ENCODE data around the gene ASXL3.

ASXL3 gene

DNA sequence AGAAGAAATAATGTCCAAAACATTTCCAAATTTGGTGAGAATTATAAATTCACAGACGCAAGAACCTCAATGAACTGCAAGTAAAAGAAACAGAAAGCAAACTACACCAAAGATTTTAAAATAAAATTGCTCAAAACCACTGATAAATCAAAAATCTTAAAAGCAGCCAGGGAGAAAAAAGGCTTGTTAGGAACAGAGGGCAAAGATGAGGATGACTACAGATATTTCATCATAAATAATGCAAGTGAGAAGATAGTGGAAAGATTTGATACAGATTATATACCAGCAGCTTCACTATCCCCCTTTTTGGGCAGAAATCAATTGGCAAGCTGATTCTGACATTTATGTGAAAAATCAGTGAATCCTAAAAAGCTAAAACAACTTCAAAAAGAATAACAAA, 10.3 kb upstream of the ASXL3 start:
- H3K27me3 ChIP-seq (replicated peaks; ENCODE audit: control insufficient read depth, insufficient read depth, low read length) = no peaks in the 10 kb centered on the region
- peaks cover 10% of the 10 kb centered on the region for H3K9me3 ChIP-seq (ENCODE audit: control insufficient read depth, low read length)
- no peak for DNase-seq (ENCODE audit: low read depth)
- H3K36me3 ChIP-seq (ENCODE audit: control insufficient read depth, insufficient read depth, low read length, severe bottlenecking) = no peaks in the 10 kb centered on the region
- no peak overlapping the region for H3K9ac ChIP-seq (ENCODE audit: low read length)
- no peak overlapping the region for H3K4me3 ChIP-seq (ENCODE audit: low read length)
- H3K4me1 ChIP-seq (ENCODE audit: control insufficient read depth, insufficient read depth, low read length) = no peaks in the 10 kb centered on the region

GRCh38 chr18:33571998-33572787, 5.8 kb upstream of the ASXL3 start:
- DNase-seq (ENCODE audit: low read depth) = no peak
- Histone ChIP-seq H3K27me3 (replicated peaks; ENCODE audit: control insufficient read depth, insufficient read depth, low read length) (peaks cover 10% of the 10 kb centered on the region), H3K9me3 (ENCODE audit: control insufficient read depth, low read length) (peaks cover 8% of the 10 kb centered on the region), H3K9ac (ENCODE audit: low read length) (no peak overlapping the region), H3K4me3 (ENCODE audit: low read length) (no peak overlapping the region), H3K4me1 (ENCODE audit: control insufficient read depth, insufficient read depth, low read length) (no peaks in the 10 kb centered on the region), H3K36me3 (ENCODE audit: control insufficient read depth, insufficient read depth, low read length, severe bottlenecking) (no peaks in the 10 kb centered on the region)

DNA sequence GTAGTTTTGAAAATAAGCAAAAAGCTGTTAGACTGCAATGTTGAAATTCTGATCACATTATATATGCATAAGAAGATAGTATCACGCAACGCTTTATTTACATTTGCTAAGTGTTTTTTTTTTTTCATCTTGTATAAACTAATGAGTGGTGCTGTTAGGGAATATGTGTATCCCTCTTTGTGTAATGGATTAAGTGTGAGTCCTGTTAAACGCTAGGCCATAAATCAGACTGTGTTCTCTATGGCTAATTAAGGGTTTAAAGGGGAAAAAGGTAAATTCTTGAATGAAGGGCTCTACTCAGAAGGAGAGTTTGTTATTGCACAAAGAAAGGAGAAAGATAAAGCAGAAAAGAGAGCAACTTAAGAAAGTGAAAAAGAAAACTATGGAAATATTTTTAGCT, 4.8 kb upstream of the ASXL3 start:
- no peaks in the 10 kb centered on the region for H3K36me3 ChIP-seq (ENCODE audit: control insufficient read depth, insufficient read depth, low read length, severe bottlenecking)
- DNase-seq (ENCODE audit: low read depth) = no peak
- H3K4me1 ChIP-seq (ENCODE audit: control insufficient read depth, insufficient read depth, low read length) = peaks cover 4% of the 10 kb centered on the region
- no peak overlapping the region for H3K9ac ChIP-seq (ENCODE audit: low read length)
- H3K9me3 ChIP-seq (ENCODE audit: control insufficient read depth, low read length) = no peaks in the 10 kb centered on the region
- peaks cover 10% of the 10 kb centered on the region for H3K27me3 ChIP-seq (replicated peaks; ENCODE audit: control insufficient read depth, insufficient read depth, low read length)
- no peak overlapping the region for H3K4me3 ChIP-seq (ENCODE audit: low read length)

GRCh38 chr18:33575451-33575850, 2.6 kb upstream of the ASXL3 start:
- H3K4me1 ChIP-seq (ENCODE audit: control insufficient read depth, insufficient read depth, low read length) = peaks cover 4% of the 10 kb centered on the region
- DNase-seq (ENCODE audit: low read depth) = no peak
- peaks cover 10% of the 10 kb centered on the region for H3K27me3 ChIP-seq (replicated peaks; ENCODE audit: control insufficient read depth, insufficient read depth, low read length)
- H3K4me3 ChIP-seq (ENCODE audit: low read length) = no peak overlapping the region
- no peak overlapping the region for H3K9ac ChIP-seq (ENCODE audit: low read length)
- H3K36me3 ChIP-seq (ENCODE audit: control insufficient read depth, insufficient read depth, low read length, severe bottlenecking) = no peaks in the 10 kb centered on the region
- H3K9me3 ChIP-seq (ENCODE audit: control insufficient read depth, low read length) = no peaks in the 10 kb centered on the region

GRCh38 chr18:33576999-33577646, 896 bp upstream of the ASXL3 start:
- Histone ChIP-seq H3K9me3 (ENCODE audit: control insufficient read depth, low read length) (no peaks in the 10 kb centered on the region), H3K4me3 (ENCODE audit: low read length) (peak overlapping the region; percentile 84), H3K9ac (ENCODE audit: low read length) (peak overlapping the region; percentile 73), H3K4me1 (ENCODE audit: control insufficient read depth, insufficient read depth, low read length) (peaks cover 4% of the 10 kb centered on the region), H3K27me3 (replicated peaks; ENCODE audit: control insufficient read depth, insufficient read depth, low read length) (peaks cover 10% of the 10 kb centered on the region), H3K36me3 (ENCODE audit: control insufficient read depth, insufficient read depth, low read length, severe bottlenecking) (no peaks in the 10 kb centered on the region)
- DNase-seq (ENCODE audit: low read depth) = no peak

DNA sequence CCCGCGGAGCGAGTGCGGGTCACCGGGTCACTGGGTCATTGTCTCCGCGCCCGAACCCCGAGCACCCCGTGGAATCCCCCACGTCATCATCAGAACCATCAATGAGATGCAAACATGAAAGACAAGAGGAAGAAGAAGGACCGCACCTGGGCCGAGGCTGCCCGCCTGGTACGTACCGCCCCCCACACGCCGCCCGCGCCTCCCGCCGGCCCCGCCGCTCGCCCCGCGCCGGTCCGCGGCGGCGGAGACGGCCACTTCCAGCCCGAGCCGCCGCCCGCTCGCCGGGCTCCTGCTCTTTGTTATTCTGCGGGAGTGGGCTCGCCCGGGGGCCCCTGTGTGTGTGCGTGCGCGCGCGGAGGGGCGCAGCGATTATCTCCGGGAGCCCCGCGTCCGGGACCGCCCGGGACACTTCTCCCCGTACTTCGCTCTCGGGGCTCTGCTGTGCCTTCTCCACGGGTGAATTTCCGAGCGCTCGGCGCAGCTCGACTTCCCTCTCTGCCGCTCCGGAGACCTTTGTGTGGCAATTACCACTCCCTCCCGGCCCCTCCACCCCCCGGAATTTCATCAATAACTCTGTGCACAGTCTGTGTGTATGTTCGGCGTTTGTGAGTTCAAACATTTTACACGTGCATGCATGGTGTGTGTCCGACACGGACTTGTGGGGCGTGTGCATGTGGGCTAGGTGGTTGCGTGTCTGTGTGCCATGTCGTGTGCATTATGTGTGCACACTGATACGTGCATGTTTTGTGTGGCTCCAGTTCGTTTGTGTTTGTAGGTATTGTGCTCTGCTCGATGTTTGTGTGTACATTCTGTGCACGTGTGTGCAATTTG, 714 bp downstream of the ASXL3 start:
- peak; percentile 28 for DNase-seq (ENCODE audit: low read depth)
- no peaks in the 10 kb centered on the region for H3K36me3 ChIP-seq (ENCODE audit: control insufficient read depth, insufficient read depth, low read length, severe bottlenecking)
- H3K4me1 ChIP-seq (ENCODE audit: control insufficient read depth, insufficient read depth, low read length) = peaks cover 4% of the 10 kb centered on the region
- peak overlapping the region; percentile 67 for H3K4me3 ChIP-seq (ENCODE audit: low read length)
- peaks cover 10% of the 10 kb centered on the region for H3K27me3 ChIP-seq (replicated peaks; ENCODE audit: control insufficient read depth, insufficient read depth, low read length)
- no peak overlapping the region for H3K9ac ChIP-seq (ENCODE audit: low read length)
- H3K9me3 ChIP-seq (ENCODE audit: control insufficient read depth, low read length) = no peaks in the 10 kb centered on the region

GRCh38 chr18:33579349-33580215, 1.6 kb downstream of the ASXL3 start:
- Histone ChIP-seq H3K9ac (ENCODE audit: low read length) (no peak overlapping the region), H3K9me3 (ENCODE audit: control insufficient read depth, low read length) (no peaks in the 10 kb centered on the region), H3K4me3 (ENCODE audit: low read length) (peak overlapping the region; percentile 67), H3K36me3 (ENCODE audit: control insufficient read depth, insufficient read depth, low read length, severe bottlenecking) (no peaks in the 10 kb centered on the region), H3K4me1 (ENCODE audit: control insufficient read depth, insufficient read depth, low read length) (peaks cover 4% of the 10 kb centered on the region), H3K27me3 (replicated peaks; ENCODE audit: control insufficient read depth, insufficient read depth, low read length) (peaks cover 11% of the 10 kb centered on the region)
- DNase-seq (ENCODE audit: low read depth) = peak; percentile 4

DNA sequence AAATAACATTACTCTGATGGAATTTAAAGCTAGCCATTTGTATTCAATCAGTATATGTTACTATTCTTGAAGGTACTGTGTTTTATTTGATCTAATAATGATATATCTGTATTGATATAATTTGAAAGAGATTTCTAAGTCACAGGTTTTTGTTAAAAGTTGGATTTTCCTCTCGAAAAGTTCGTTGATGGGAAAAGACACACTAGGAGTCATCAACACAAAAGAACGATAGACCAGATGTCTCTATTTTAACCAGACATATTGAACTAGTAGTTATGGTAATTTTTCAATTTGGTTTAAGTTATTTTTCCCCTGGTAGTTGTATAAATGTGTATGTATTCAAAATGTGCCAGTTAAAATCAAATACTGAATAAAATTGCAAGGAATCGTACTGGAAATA, 2.5 kb downstream of the ASXL3 start:
- peaks cover 8% of the 10 kb centered on the region for H3K27me3 ChIP-seq (replicated peaks; ENCODE audit: control insufficient read depth, insufficient read depth, low read length)
- no peaks in the 10 kb centered on the region for H3K9me3 ChIP-seq (ENCODE audit: control insufficient read depth, low read length)
- no peak overlapping the region for H3K4me3 ChIP-seq (ENCODE audit: low read length)
- H3K4me1 ChIP-seq (ENCODE audit: control insufficient read depth, insufficient read depth, low read length) = peaks cover 4% of the 10 kb centered on the region
- DNase-seq (ENCODE audit: low read depth) = no peak
- no peaks in the 10 kb centered on the region for H3K36me3 ChIP-seq (ENCODE audit: control insufficient read depth, insufficient read depth, low read length, severe bottlenecking)
- H3K9ac ChIP-seq (ENCODE audit: low read length) = no peak overlapping the region

GRCh38 chr18:33581856-33582255, 3.8 kb downstream of the ASXL3 start:
- DNase-seq (ENCODE audit: low read depth) = no peak
- Histone ChIP-seq H3K4me3 (ENCODE audit: low read length) (no peak overlapping the region), H3K36me3 (ENCODE audit: control insufficient read depth, insufficient read depth, low read length, severe bottlenecking) (no peaks in the 10 kb centered on the region), H3K9me3 (ENCODE audit: control insufficient read depth, low read length) (no peaks in the 10 kb centered on the region), H3K4me1 (ENCODE audit: control insufficient read depth, insufficient read depth, low read length) (peaks cover 4% of the 10 kb centered on the region), H3K9ac (ENCODE audit: low read length) (no peak overlapping the region), H3K27me3 (replicated peaks; ENCODE audit: control insufficient read depth, insufficient read depth, low read length) (peaks cover 5% of the 10 kb centered on the region)

DNA sequence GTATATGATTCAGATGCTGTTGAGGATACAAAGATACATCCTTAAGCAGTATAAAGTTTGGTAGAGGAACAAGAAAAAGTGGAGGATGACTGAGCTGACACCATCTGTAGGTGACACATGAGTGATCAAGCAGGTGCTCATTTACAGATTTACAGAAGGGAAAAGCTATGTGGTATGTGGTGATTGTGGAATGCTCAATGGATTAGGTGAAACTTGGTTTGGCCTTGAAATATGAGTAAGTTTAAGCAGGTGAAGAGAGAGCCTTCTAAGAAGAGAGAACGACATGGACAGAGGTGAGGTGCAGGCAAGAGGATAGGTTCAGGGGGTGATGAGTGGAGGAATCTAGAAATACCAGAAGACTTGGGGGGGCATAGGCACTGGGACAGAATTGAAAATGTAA, 5.9 kb downstream of the ASXL3 start:
- no peak overlapping the region for H3K9ac ChIP-seq (ENCODE audit: low read length)

More for the DNA sequence above, 5.9 kb downstream of the ASXL3 start:
- H3K4me3 ChIP-seq (ENCODE audit: low read length) = no peak overlapping the region
- H3K36me3 ChIP-seq (ENCODE audit: control insufficient read depth, insufficient read depth, low read length, severe bottlenecking) = no peaks in the 10 kb centered on the region
- no peaks in the 10 kb centered on the region for H3K4me1 ChIP-seq (ENCODE audit: control insufficient read depth, insufficient read depth, low read length)
- H3K9me3 ChIP-seq (ENCODE audit: control insufficient read depth, low read length) = no peaks in the 10 kb centered on the region
- H3K27me3 ChIP-seq (replicated peaks; ENCODE audit: control insufficient read depth, insufficient read depth, low read length) = peaks cover 2% of the 10 kb centered on the region
- no peak for DNase-seq (ENCODE audit: low read depth)
